GM21737 (cell line): ENCODE results near the gene TGFA.
"Not testable (repeated sequence)": the region's sequence is repeated elsewhere in the genome, so short reads cannot be mapped to it uniquely, and the experiment has no call there.

Experiments
- ATAC-seq: cut with Tn5 transposase; IDR thresholded peaks from one replicate; pipeline ENCODE4 v1.9.1; 2021; ENCODE audit warnings: mild to moderate bottlenecking, moderate library complexity; ENCODE audit not compliant: unreplicated experiment

The TGFA gene

GRCh38 chr2:70467237-70467636 is 86.4 kb downstream of the TGFA start:
- ATAC-seq, result no peak

GRCh38 chr2:70466647-70467046 is 87.0 kb downstream of the TGFA start:
- not testable (repeated sequence) for ATAC-seq

DNA sequence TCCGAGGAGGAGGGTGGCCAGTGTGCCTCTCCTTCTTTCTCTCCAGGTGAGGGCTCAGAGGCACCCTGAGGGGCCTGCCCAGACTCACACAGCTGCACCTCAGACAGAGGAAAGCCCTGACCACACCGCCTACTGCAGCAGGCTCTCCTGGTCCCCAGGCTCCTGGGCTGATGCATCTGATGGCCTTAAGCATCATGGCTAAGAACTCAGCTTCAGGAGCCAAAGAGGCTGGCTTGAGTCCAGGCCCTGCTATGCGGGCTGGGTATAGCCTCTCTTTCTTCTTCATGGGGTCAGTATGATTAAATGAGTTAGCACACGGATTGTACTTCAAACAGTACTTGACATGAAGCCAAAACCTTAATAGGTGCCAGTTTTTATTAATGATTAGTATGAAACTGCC is 89.6 kb downstream of the TGFA start:
- no peak for ATAC-seq

DNA sequence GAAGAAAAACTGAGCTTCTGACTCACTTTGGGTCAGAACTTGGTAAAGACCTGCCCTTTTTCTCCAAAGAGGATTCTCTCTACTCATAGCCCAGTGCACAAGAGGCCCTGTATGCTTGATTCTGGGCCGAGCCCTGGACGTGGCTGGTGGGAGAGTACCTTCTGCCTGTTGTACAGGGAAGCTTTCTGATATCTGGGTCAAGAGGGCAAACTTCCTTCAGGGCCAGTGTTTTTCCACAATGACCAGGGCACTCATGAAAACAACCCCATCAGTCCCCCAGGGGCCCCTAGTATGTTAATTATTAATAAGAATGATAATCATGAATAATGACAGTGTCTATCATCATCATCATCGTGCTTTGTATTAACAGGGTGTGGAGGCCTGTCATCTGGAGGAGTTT is 90.0 kb downstream of the TGFA start:
- ATAC-seq, result no peak

- ATAC-seq, result no peak
These were observed 91.4 kb downstream of the TGFA start for GRCh38 chr2:70461981-70462876.

DNA sequence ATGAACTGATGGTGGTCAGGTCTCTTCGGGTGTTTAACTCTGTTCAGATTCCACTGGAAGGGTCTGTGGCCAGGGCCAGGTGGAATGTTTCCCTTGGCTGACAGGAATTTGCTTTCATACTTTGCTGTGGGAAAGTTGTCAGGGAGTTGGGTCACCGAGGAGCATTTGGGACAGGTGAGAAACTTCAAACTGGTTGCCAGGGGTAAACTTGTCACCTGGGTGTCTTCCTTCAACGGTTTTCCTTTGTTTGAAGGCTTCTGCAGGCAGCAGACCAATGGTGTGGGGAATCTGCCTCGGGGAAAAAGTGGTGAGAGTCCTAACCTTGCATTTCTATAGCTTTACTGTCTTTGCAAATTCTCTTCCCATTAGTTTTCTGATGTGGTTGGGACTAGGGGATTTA is 92.2 kb downstream of the TGFA start:
- no peak for ATAC-seq

DNA sequence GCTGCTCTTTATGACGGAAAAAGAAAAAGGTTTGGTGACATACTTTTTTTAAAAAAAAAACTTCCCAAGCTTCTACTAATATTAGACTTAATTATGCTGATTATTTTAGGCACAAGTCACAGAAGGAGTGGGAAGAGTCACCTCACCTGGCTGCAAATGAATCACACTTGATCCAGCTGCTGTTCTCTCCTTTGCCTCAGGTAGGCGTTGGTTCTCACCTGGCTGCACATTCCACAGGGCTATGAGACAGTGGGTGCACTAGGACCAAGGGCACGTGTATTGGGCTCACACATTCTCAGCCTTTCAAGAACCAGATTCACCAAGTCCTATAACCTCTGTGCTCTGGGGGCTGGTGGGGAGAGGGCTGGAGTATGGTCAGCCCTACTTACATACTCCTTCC is 93.3 kb downstream of the TGFA start:
- no peak for ATAC-seq

- ATAC-seq, result no peak
These were observed 95.0 kb downstream of the TGFA start for GRCh38 chr2:70458661-70459060.

- no peak for ATAC-seq
These were observed 96.8 kb downstream of the TGFA start for GRCh38 chr2:70456585-70457495.

GRCh38 chr2:70454936-70455544 is 98.6 kb downstream of the TGFA start:
- no peak for ATAC-seq

DNA sequence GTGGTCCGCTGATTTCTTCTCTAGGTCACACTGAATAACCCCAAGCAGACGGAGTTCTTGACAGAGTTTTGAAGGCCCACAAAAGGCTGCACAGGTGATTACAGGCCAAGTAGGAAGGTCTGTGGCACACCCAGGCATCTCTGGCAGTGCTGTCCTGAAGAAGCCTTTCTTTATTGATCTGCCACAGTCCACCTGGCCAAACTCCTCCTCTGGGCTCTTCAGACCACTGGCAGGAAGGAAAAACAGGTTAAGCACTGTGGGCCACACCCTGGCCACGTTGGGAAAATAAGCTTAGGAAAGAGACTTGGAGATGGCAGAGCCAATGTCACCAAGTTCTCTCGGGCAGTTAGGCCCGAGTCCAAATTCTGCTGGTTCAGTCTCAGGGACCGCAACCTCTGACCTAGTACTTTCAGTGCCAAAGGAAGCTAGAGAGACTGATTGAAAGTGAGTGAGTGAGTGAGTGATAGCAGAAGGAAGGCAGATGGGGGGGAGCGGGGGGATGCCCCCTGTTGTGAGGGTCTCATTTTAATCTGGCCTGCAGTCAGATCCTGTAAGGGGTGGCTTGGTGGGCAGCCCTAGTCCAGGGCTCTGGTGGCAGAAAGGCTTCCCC is 102.9 kb downstream of the TGFA start:
- no peak for ATAC-seq

DNA sequence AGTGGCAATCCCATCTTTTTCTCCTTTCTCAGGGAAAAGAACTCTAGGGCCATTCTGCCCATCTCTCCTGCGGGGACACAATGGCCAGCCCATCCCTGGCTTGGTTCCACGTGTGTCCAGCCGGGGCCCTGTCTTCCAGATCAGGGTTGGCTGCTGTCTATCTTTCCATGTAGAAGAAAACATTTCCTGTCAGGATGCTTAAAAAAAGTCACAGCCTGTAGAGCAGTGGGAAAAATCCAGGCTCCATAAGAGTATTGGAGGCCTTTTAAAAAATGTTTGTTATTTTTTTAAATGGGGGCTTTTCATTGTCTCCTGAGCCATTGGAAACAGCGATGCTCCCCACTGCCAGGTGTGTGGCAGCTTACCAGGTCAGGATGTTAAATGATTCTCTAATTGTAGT is 105.6 kb downstream of the TGFA start:
- ATAC-seq, result no peak

DNA sequence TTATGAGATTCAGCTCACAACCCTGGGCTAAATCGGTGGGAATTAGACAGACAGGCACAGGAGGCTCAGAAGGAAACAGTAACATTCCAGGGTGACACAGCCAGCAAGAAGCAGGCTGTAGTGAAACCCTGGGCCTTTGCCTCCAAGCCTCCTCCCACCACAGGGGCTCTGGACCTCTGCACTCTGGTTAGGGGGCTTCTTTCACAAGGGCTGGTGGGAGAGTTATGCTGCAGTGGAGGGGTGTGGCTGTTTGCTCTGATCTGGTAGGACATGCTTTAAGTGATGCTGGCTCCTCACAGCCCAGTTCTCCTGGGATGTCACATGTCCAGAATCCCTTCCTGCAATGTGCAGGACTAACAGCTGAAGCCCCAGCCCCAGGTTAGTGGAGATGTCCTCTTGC is 109.9 kb downstream of the TGFA start:
- no peak for ATAC-seq

DNA sequence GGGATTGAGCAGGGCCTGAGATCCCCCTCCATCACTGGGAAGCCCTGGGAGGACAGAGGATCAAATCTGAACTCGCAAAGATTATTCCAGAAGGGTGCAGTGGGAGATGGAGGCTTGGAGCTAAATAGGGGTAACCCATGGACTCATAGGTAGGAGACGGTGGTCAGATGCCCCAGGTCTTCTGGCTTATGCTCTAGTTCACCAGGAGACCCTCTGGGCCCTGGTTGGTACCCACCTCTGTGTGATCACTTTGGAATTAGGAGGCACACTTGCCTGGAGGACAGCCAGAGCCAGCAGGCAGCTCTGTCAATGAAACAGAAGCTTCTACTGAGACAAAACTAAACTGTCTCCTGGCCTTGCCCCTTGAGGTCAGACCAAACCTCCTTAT is 110.6 kb downstream of the TGFA start:
- no peak for ATAC-seq

- no peak for ATAC-seq
These were observed 111.1 kb downstream of the TGFA start for GRCh38 chr2:70442301-70443077.

- no peak for ATAC-seq
These were observed 113.0 kb downstream of the TGFA start for GRCh38 chr2:70440621-70441020.

DNA sequence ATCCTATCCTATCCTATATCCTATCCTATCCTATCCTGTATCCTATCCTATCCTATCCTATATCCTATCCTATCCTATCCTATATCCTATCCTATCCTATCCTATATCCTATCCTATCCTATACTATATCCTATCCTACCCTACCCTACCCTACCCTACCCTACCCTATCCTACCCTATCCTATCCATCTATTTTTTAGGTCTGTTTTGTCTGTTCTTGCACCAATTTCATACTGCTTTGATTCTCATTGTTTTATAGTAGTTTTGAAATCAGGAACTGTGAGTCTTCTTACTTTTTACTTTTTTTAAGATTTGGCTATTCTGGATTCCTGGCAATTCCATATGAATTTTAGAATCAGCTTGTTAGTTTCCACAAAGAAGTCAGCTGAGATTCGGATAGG is 118.5 kb downstream of the TGFA start:
- ATAC-seq, result no peak

DNA sequence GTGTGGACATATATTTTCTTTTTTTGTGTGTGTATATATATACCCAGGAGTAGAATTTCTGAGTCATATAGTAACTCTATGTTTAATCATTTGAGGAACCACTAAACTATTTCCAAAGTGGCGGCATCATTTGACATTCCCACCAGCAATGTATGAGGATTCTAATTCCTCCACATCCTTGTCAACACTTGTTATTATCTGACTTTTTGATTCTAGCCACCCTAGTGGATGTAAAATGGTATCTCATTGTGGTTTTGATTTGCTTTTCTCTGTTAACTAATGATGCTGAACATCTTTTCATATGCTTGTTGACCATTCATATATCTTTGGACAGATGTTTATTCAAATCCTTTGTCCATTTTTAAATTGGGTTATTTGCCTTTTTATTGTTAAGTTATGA is 120.3 kb downstream of the TGFA start:
- no peak for ATAC-seq

- no peak for ATAC-seq
These were observed 121.8 kb downstream of the TGFA start for GRCh38 chr2:70431716-70432347.

GRCh38 chr2:70426341-70426740 is 127.3 kb downstream of the TGFA start:
- ATAC-seq, result no peak
